Islet precursor cell (in vitro differentiated cells): ENCODE results near the gene CMYA5.

ENCODE experiments used
- DNase-seq: peaks from one replicate; pipeline ENCODE4 v3.0.0-alpha.2; 2018

The CMYA5 gene

DNA sequence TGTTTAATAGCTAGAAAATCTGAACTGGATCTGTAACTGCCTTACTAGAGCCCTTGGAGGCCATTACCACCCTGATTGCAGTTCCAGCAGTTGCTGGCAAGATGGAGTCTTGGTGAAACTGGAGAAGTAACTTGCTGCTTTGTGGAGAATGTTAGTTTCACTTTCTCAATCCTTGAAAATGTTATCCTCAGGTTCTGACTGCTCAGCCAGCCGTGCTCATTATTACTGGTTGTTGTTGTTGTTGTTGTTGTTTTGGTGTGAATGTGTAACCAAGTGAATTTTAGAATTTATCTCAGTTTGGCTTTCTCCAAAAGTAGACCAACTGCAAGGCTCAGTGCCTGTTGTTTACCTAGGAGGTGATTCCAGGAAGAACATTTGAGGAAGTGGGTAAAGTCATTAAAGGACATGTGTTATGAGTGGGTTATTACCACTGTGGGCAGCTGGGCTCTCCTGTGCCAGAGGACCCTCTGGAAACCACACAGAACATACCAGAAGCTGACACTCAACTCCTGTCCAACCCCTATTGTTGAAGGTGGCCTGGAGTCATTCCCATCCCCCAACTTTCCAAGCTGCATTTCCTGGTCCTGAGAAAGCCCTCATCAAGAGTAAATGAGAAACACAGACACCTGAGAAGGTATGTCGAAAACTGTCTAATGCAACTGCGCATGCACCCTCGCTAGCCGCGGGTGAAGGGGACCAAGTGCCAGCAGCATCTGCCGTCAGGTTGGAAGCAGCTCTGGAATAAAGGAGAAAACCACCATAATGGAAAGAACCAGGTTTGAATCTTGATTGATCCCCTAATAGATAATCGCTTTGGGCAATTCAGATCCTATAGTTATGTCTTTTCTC is 111.6 kb downstream of the CMYA5 start:
- DNase-seq, result no peak

DNA sequence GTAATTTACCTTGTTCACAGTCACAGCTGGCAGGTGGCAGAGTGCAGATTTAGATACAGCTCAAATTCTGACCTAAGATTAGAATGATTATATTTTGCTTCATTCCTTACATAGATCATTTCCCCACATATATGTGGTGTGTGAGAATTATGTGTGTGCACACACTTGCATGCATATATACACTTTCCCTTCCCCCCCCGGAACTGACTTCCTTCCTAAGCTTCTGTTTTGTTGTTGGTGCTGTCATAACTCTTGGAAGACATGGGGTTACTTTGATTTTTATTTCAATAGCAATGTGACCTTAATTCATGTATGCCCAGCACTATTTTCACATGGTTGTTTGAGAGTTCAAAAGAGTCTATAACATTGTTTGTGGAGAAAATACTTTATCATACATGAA is 112.8 kb downstream of the CMYA5 start:
- DNase-seq, result no peak

DNA sequence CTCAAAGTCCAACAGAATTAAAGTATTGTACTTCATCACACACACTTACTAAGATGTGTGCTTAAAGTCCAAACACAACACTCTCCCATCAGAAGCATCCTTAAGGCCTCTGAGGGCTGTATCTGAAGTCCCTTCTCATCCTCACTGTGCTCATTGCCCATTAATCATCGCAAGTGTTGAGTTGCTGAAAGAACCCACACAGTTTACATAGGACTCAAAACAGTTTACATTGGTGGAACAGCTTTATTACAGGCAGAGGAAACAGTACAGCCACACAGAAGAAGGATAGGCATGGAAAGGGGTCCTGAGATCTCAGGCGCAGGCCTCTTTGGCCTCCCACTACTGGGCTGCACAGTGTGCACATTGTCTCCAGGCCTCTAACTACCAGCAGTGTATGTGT is 113.4 kb downstream of the CMYA5 start:
- no peak for DNase-seq

DNA sequence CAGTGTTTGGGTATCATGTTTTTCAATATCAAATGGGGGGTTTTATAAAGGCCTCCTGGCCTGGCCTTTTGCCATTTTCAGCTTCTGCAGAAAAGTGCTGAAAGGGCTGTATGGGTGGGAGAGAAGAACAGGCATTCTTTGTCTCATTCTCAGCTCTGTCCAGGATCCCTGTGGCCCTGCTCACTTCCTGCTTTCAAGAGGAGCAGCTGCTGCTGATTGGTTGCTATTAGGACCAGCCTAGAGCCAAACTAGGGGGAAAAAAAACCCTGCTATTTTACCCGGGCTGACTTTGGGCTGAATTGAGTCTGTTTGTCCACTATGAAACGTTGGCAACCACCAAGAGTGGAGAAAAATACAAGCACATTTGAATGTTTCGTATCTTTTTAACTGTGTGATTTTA is 117.1 kb downstream of the CMYA5 start:
- DNase-seq, result peak; percentile 68

DNA sequence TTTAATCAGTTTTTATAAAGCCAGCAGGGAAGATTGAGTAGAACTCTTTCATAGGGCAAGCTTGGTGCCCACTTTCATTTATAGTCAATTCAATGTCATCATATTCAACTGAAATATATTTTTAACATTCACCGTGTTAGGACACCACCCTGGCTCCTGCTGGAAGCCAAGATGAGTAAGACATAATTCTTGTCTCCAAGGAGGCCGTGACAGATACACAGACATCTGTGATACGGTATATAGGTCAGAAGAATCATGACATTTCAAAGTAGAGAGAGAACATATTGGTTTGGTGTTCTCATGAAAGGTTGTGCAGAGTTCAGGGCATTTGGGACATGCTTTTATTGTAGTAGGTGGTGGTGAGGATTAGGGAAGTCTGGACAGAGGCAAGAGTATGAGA is 120.1 kb downstream of the CMYA5 start:
- DNase-seq, result no peak

DNA sequence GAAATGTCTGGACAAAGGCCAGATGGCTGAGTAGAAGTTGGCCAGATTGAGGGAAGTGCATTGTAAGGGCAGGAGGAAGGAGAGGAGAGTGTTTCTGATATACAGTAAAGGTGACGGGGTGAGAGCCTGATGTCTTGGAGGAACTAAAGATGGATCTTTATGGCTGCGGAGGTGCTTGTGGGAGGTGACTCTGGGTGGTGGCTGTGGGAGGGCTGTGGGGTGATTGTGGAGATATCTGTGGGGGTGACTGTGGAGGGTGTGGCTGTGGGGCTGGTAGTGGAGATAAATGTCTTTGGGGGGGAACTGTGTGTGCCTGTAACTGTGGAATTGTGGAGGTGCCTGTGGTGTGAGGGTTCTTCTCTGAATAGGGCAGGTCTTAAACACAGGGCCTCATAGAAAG is 121.4 kb downstream of the CMYA5 start:
- no peak for DNase-seq

DNA sequence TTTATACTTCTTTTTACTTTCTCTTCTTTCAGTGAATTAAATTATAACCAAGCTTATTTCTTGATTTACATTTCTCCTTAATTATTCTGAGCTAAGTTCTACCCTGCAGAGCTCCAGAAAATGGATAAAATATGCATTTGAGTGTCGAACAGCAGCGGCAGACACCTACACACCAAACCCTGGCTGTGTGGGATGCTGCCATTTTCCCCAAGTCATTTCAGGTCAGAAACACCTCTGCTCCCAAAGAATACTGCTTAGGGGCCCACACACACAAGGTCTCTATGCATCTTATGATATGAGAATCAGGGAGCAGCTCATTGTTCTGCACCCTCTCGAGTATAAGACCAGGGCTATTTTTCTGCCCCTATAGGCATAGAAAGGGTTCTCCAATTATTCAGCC is 122.3 kb downstream of the CMYA5 start:
- DNase-seq, result no peak

DNA sequence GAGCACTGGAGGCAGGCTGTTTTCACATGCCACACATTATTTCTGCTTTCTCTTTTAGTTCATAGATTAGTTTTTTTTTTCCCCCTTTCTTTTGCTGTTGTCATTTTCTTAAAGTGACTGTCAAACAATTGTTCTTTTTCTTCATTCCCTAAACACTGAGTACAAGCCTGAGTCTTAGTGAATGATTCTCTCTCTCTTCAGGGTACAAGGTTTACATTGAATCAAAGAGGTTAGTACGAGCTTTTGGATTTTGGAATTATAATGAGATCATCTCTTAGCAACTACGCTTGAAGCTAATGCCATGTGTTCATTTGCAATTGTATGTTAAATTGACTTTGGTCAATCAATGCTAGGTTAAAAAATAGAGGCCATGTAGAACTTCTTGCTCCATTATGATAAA is 125.1 kb downstream of the CMYA5 start:
- DNase-seq, result no peak

DNA sequence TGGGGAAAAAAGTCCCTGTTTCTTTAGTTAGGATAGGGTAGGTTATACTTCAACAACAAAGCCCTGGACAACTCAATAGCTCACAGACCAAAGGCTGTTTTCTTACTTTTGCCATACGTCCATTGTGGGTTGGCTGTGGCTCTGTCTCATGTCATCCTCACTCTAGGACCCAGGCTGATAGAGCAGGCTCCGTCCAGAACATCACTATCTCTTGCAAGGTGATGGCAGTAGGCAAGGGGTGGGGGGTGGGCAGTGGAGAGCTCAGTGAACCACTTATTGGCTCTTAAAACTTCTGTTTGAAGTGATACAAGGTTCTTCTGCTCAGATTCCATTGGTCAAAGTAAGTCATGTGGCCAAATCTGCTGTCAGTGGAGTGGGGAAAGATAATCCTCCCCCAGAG is 126.4 kb downstream of the CMYA5 start:
- no peak for DNase-seq

DNA sequence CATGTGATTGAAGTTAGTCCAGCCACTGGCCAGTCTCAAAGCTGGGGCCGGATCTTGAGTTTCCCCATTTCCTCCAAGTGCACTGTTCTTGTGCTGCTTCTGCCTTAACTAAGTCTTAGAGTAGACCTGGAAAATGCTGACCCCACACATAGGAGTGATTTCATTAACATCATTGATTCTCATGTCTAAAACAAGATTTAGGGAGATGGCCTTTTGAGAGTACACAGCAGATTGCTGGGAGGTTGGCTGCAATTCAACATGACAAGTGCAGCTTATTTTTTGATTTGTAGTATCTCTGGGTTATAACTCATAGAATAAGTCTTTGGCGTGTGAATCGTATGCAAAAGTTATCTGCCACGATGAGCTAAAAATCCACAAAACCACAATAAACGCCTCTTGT is 131.0 kb downstream of the CMYA5 start:
- no peak for DNase-seq

DNA sequence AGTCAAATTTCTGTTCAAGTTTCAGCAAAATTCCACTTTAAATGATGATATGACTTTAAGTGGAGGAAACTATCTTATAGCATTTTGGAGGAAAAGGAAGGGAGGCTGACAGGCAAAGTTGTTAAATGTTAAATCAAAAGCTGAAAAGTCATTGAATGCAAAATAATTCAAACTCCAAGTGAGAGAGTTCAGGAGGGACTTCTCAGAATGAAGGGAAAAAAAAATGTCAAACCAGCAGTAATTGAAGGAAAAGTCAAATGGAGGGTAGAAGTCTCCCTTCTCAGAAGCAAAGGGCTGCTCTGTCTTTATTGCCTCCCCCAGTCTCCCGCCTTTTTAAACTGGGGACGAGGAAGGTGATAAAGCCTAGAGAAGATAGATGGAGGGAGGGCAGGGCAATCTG is 134.8 kb downstream of the CMYA5 start:
- DNase-seq, result no peak

DNA sequence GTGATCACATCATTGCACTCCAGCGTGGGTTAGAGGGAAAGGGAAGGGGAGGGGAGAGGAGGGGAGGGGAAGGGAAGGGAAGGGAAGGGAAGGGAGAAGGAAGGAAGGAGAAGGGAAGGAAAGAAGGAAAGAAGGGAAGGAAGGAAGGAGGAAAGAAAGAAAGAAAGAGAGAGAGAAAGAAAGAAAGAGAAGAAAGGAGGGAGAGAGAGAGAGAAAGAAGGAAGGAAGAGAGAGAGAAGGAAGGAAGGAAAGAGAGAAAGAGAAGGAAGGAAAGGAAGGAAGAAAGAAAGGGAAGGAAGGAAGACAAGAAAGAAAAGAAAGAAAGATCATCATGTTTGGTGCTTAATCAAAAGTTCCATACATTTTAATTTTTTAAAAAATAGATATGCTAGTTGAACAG is 136.2 kb downstream of the CMYA5 start:
- no peak for DNase-seq

DNA sequence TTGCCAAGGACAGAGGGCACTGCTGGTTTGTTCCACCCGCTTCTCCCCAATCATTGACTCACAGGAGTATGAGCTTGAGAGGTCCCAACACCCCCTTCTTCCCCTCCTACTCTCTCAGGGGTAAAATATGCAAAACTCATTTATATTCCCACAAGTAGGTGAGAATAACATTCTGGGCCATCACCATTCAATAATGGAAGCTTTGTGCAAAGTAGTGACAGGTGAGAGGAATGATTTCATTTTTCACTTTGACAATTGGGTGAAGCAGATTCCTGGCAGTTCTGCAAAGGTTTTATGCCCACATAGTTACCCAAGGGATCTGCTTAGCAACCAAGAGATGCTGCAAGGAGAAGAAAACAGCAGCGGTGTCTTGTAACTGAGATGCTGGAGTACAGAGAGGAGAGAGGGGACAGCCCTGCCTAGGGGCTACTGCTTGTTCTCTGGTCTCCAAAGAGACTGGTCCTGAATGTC is 137.6 kb downstream of the CMYA5 start:
- no peak for DNase-seq

DNA sequence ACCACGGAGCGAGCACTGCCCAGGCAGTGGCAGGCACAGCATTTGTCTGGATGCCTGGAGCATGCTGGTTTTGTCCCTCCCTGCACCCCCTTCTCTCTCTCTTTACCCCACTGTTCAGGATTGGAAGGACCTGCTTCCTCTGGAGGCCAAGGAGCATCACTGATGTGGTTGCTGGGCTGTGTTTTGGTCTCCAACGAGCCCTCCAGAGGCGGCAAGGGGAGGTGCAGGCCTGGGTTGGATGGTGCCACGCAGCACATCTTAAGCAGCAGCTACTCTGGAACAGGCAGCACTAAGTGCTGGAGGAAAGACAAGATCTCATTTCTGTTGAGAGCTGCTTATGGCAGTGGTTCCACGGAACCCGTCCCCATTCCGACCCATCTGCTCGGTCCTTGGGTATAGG is 139.6 kb downstream of the CMYA5 start:
- peak; percentile 72 for DNase-seq

DNA sequence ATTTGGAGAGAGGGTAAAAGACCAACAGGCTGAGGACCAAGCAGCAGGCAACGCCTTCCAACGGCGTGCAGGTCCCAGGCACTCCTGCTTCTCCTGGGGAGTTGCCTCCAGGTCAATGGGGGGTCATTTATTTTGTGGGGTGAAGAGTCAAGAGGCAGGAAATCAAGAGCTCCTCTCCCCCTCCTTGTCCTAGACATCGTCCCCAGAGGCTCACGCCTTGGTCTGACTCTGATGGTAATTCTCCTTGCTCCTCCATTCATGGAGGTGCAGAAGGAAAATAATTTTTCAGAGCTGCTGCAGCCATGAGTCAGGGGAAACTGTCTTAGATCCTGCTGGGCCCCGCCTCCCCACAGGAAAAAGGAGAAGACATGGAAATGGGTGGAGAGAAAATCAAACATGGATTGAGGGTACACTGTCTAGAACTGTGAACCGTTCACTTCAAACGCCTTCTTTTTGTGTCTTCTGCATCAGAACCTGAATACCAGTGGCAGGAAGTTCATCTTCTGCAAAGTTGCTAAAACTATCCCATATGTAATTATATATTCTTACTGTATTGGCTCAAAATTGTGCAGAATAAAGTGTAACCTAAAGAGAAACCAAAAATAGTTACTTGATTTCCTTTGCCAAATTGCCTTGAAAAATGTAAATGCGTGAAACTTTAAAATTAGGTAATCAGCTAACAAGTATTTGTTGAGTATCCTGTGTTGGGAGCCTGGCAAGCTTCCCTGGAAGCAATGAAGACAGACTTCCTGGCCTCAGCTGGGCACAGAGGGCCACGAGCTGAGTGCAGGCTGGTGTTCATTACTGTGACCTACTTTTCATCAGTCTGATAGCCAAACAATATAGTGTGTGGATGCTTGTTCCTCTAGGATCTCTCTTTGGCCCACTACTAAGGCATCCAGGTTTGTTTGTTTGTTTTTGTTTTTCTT is 142.0 kb downstream of the CMYA5 start:
- DNase-seq, result peak; percentile 6

DNA sequence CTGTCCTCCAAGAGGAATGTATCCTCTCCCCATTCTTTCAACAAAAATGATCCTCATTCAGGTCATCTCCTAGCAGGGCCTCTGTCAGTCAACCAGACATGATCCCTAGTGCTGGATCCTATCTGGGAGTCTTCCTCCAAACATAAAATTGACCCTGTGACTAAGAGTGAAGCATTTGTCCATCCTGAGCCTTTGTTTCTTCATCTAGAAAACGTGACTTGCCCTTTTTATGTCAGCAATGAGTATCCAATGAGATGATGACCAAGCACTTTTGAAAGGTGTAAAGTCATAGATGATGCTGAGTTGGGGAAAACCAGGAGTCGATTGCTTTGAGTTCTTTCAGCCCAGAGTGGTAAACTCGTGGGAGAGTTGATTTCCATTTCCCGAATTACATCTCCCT is 143.3 kb downstream of the CMYA5 start:
- DNase-seq, result no peak

DNA sequence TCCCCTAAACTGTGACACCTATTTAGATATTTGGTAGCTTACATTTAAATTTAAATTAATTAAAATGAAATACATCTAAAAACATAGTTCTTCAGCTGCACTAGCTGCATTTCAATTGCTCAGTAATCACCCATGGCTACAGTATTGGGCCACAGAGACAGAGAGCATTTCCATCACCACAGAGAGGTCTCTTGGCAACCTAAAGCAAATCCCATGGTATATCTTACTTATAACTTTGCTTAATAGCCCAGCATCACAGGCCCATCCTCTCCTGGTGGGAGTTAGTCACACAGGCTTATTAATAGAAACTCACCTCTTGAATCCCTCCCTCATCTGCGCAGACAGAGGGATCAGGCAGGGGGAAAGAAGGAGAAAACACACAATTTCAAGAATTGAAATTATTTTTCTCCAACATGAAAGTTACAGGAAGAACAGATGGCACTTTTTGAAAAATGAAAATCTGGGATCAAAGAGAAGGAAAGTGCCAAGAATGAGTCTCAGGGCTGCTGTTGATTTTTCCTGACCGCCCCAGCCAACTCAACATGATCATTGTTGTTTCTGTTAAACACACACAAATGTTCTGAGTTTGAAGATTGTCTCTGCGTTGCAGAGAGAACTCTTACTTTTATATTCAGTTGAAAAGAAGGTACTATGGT is 144.6 kb downstream of the CMYA5 start:
- no peak for DNase-seq

DNA sequence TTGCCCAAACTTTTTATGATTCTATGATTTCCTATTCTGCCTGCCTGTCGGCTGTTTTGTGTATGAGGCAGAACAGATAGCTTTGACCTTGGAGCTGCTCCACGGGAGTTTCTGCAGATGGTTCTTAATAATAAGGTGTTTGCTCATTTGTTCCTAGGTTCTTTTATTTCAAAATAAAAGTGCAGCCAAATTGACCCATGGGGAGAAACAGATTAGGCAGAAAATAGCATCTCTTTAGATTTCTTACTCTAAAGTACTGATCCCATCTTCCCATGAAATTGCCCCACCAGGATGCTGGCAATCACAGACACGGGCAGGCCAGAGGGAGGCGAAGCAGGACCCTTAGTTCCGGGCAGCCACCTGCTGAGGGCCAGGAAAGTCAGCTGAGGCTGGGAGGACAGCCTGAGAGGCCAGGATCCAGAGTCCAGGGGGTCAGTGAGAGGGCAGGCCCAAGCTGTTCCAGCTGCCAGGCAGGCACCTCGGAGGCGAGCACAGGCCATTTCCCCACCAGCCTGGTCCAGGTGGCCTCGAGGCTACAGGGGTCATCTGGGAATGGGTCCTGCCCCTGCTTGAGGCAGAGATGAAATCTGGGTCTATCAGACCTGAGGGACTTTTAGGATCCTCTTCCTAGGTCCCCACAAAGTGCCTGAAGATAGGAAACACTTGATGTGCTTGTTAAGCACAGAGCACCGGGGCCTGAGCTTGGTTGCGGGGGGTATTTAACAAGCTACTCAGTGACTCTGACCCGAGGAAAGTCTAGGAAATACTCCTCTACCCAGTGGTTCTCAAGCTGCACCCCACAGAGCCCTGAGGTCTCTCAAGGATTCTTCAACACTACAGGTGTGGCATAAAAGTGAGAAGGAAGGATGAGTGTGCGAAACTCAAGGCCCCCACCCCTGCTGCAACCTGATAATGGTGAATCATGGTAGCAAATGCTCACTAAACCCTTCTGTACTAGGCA is 145.4 kb downstream of the CMYA5 start:
- DNase-seq, result peak; percentile 43

DNA sequence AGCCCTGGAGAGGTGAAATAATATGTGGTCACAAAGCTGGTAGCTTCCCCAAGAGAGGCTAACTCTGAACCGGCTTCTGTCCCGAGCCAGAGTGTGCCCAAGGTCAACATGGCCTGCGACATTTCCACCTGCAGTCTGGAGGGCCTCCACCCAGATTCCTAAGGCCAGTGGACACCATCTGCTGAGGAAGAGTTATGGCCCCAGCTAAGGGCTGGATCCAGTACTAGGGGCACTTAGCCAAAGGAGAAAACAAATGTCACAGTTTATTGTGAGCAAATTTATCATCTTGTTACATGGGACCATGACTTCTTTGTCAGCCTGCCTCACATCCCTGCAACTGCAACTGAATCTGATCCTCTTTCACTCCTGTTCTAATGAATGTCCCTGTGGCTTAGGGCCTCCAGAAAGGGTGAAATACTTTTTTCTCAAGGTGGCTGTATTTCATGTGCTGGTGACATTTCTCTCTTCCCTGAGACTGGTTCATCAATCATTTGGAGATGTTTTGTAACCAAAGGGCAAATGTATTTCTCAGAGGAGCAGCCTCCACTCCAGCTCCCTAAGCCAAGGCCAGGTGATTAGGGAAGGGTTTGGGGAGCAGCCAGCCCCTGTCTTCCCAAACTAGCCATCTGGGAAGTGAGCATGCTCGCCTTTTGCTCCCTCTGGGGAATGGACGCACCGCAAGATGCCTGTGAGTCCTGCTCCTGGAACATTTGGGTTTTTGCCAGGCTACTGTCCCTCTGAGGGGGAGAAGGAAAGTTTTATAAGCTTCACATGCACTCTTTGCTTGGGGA is 148.3 kb downstream of the CMYA5 start:
- no peak for DNase-seq

DNA sequence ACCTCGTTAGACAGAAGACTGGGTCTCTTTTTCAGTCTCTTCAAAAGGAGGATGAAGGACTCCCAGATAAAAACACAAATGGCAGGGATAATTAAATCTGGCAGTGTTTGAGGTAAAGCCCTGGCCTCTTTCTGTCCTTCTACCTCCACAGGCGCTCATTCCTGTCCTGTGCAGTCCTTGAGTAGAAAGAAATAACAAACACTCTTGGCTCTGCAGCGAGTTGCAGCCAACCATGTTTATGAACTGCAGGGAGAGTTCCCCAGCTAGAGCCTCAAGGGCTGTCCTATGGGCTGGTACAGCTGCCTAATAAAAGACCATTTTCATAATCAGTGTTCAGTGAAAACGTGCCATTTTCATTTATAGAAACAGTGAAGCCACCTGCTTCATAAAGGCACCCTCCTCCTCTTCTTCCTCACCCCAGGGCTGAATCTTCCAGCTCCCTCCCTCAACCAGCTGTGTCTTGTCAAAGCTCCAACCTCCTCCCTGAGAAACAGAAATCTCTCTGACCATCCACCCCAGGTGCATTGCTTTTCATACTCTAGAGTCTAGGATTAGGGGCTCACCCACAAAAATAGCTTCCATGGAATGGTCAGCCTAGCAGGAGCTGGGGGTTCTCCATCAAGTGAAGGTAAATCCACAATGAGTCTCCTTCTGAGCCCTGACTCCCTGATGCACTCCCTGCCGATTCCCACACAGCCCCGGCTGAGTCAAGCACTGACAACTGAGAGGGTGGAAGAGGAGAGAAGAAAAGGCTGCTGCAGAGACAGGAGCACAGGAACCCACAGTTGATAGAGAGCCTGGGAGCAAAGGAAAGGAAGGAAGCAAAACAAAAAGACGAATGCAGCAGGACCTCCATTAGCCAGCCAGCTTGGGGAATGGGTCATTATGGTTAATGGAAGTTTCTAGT is 150.7 kb downstream of the CMYA5 start:
- DNase-seq, result no peak
